ENCODE results near the gene CHEK2.

Gene CHEK2

DNA sequence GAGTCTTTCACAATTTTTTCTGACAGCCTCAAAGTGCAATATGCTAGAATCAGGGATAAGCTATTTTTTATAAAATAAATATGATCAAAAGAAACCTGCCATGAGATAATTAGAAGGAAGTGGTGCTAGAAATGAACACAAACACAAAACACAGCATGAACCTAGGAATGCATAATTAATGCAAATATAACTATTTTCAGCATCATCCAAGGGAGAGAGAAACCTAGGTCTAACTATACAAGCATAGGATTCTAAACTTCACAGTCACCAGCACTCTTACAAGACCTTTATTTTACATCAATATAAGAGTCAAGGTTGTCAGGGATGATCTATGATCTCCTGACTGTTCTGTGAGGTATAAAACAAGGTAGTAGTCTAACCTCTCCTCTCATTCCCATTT lies 91.2 kb downstream of the CHEK2 start:
- H3K36me3 ChIP-seq (ENCODE audit: insufficient read depth, low read length) = no peaks in the 10 kb centered on the region
- no peak overlapping the region for H3K9ac ChIP-seq (ENCODE audit: low read depth, low read length)
- H3K9me3 ChIP-seq (ENCODE audit: control insufficient read depth, insufficient read depth, low read length) = no peaks in the 10 kb centered on the region
- no peaks in the 10 kb centered on the region for H3K4me1 ChIP-seq (ENCODE audit: insufficient read depth, low read length)

DNA sequence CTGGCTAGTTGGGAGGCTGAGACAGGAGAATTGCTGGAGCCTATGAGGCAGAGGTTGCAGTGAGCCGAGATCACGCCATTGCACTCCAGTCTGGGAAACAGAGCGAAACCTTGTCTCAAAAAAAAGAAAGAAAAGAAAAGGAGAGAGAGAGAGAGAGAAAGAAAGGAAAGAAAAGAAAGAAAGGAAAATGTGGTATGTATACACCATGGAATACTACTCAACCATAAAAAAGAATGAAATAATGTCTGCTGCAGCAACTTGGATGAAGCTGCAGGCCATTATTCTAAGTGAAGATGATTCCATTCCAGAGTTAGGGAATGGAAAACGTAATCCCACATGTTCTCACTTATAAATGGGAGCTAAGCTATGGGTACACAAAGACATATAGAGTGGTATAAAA lies 92.8 kb downstream of the CHEK2 start:
- Histone ChIP-seq H3K9ac (ENCODE audit: low read depth, low read length) (no peak overlapping the region), H3K4me1 (ENCODE audit: insufficient read depth, low read length) (no peaks in the 10 kb centered on the region), H3K36me3 (ENCODE audit: insufficient read depth, low read length) (no peaks in the 10 kb centered on the region), H3K9me3 (ENCODE audit: control insufficient read depth, insufficient read depth, low read length) (no peaks in the 10 kb centered on the region)

- Histone ChIP-seq H3K9ac (ENCODE audit: low read depth, low read length) (no peak overlapping the region), H3K36me3 (ENCODE audit: insufficient read depth, low read length) (no peaks in the 10 kb centered on the region), H3K9me3 (ENCODE audit: control insufficient read depth, insufficient read depth, low read length) (no peaks in the 10 kb centered on the region), H3K4me1 (ENCODE audit: insufficient read depth, low read length) (no peaks in the 10 kb centered on the region)
Measured at GRCh38 chr22:28647216-28647615, 94.4 kb downstream of the CHEK2 start.

GRCh38 chr22:28639321-28639720 lies 102.3 kb downstream of the CHEK2 start:
- Histone ChIP-seq H3K9me3 (ENCODE audit: control insufficient read depth, insufficient read depth, low read length) (no peaks in the 10 kb centered on the region), H3K4me1 (ENCODE audit: insufficient read depth, low read length) (no peaks in the 10 kb centered on the region), H3K9ac (ENCODE audit: low read depth, low read length) (no peak overlapping the region), H3K36me3 (ENCODE audit: insufficient read depth, low read length) (no peaks in the 10 kb centered on the region)
